Mesenchymal stem cell (in vitro differentiated cells and primary cell): ENCODE measurements around the gene CAPZB.
A peak's percentile ranks its signal among the peaks of the same experiment; 100 is the strongest.
"Not testable (repeated sequence)": the region's sequence is repeated elsewhere in the genome, so short reads cannot be mapped to it uniquely, and the experiment has no call there.

Experiments
- DNase-seq: peaks from one replicate; pipeline ENCODE4 v3.0.0-alpha.2; 2013
- H2AFZ ChIP-seq: one replicate; pipeline ENCODE4 v1.6.1; 2013; ENCODE audit warnings: low read depth, mild to moderate bottlenecking, control low read depth, inconsistent platforms, low read length, moderate library complexity
- H2AK5ac ChIP-seq: 2 replicates; pipeline ENCODE4 v1.6.1; 2013; ENCODE audit warnings: low read length, moderate library complexity, mild to moderate bottlenecking, inconsistent platforms; ENCODE audit not compliant: severe bottlenecking
- H2BK120ac ChIP-seq: one replicate; pipeline ENCODE4 v1.6.1; 2013; ENCODE audit warnings: low read depth, mild to moderate bottlenecking, inconsistent platforms, low read length, moderate library complexity
- H2BK12ac ChIP-seq, 2 experiments: one replicate each; pipeline ENCODE4 v1.6.1; 2013; ENCODE audit warnings: inconsistent platforms in 2 of 2, low read length in 2 of 2, mild to moderate bottlenecking in 2 of 2, moderate library complexity in 2 of 2, control low read depth in 1 of 2
- H2BK15ac ChIP-seq: one replicate; pipeline ENCODE4 v1.6.1; 2013; ENCODE audit warnings: mild to moderate bottlenecking, low read depth, inconsistent platforms; ENCODE audit not compliant: poor library complexity, severe bottlenecking
- H2BK5ac ChIP-seq: 2 replicates; pipeline ENCODE4 v1.6.1; 2013; ENCODE audit warnings: low read depth, mild to moderate bottlenecking, low read length, control low read depth, inconsistent platforms; ENCODE audit not compliant: poor library complexity, severe bottlenecking
- H3K14ac ChIP-seq, 2 experiments: one replicate each; pipeline ENCODE4 v1.6.1; 2013; ENCODE audit warnings: inconsistent platforms in 2 of 2, low read length in 2 of 2, control low read depth in 1 of 2, mild to moderate bottlenecking in 1 of 2, moderate library complexity in 1 of 2
- H3K18ac ChIP-seq, 2 experiments: one replicate each; pipeline ENCODE4 v1.6.1; 2013; ENCODE audit warnings: inconsistent platforms in 2 of 2, low read length in 2 of 2, control low read depth in 1 of 2, low read depth in 1 of 2, mild to moderate bottlenecking in 1 of 2
- H3K23ac ChIP-seq, 2 experiments: one replicate each; pipeline ENCODE4 v1.6.1; 2013; ENCODE audit warnings: inconsistent platforms in 2 of 2, low read length in 2 of 2, mild to moderate bottlenecking in 2 of 2, moderate library complexity in 2 of 2, control low read depth in 1 of 2
- H3K27ac ChIP-seq: 2 replicates; pipeline ENCODE4 v1.5.1; 2013; ENCODE audit warnings: mild to moderate bottlenecking, moderate library complexity, low read length, control low read depth, inconsistent platforms; ENCODE audit not compliant: poor library complexity, severe bottlenecking
- H3K27me3 ChIP-seq, 2 experiments: 2 replicates each; pipeline versions ENCODE4 v1.6.1 to v1.7.0; 2013; ENCODE audit warnings: low read length in 2 of 2, mild to moderate bottlenecking in 2 of 2, moderate library complexity in 2 of 2, control low read depth in 1 of 2, inconsistent platforms in 1 of 2; ENCODE audit not compliant: control insufficient read depth in 1 of 2, insufficient read depth in 1 of 2
- H3K36me3 ChIP-seq, 2 experiments: 2 replicates each; pipeline versions ENCODE4 v1.6.1 to v1.7.0; 2013; ENCODE audit warnings: low read length in 2 of 2, control low read depth in 1 of 2, inconsistent platforms in 1 of 2, low read depth in 1 of 2, mild to moderate bottlenecking in 1 of 2; ENCODE audit not compliant: insufficient read depth in 2 of 2, control insufficient read depth in 1 of 2
- H3K4ac ChIP-seq, 2 experiments: one replicate each; pipeline ENCODE4 v1.6.1; 2013; ENCODE audit warnings: inconsistent platforms in 2 of 2, low read length in 2 of 2, mild to moderate bottlenecking in 2 of 2, moderate library complexity in 2 of 2, control low read depth in 1 of 2, low read depth in 1 of 2
- H3K4me1 ChIP-seq: 2 replicates; pipeline ENCODE4 v1.6.1; 2013; ENCODE audit warnings: low read depth, low read length, control low read depth; ENCODE audit not compliant: control insufficient read depth, insufficient read depth
- H3K4me2 ChIP-seq: 2 replicates; pipeline ENCODE4 v1.6.1; 2013; ENCODE audit warnings: low read length, mild to moderate bottlenecking, inconsistent platforms; ENCODE audit not compliant: poor library complexity, severe bottlenecking
- H3K4me3 ChIP-seq, 2 experiments: 2 replicates each; pipeline versions ENCODE4 v1.5.1 to v1.7.0; 2013; ENCODE audit warnings: low read length in 2 of 2, mild to moderate bottlenecking in 2 of 2, control low read depth in 1 of 2, low read depth in 1 of 2; ENCODE audit not compliant: insufficient read depth in 1 of 2
- H3K79me1 ChIP-seq: replicated peaks from 2 replicates; pipeline ENCODE4 v1.6.1; 2013; ENCODE audit warnings: mild to moderate bottlenecking, control low read depth, low read length, inconsistent platforms; ENCODE audit not compliant: poor library complexity, severe bottlenecking
- H3K9ac ChIP-seq: 2 replicates; pipeline ENCODE4 v1.7.0; 2013; ENCODE audit warnings: mild to moderate bottlenecking, low read length, moderate library complexity
- H3K9me3 ChIP-seq: 2 replicates; pipeline ENCODE4 v1.7.0; 2013; ENCODE audit warnings: mild to moderate bottlenecking, low read length; ENCODE audit not compliant: control insufficient read depth
- H4K8ac ChIP-seq: one replicate; pipeline ENCODE4 v1.6.1; 2013; ENCODE audit warnings: inconsistent platforms, mild to moderate bottlenecking, low read length, moderate library complexity
- H4K91ac ChIP-seq: one replicate; pipeline ENCODE4 v1.6.1; 2013; ENCODE audit warnings: mild to moderate bottlenecking, low read length, inconsistent platforms
- WGBS: methylation state at CpG from one replicate; pipeline ENCODE4 v1.1.7; 2013; ENCODE audit warnings: mixed read lengths; 5-methylcytosine and 5-hydroxymethylcytosine counted together

The CAPZB gene

DNA sequence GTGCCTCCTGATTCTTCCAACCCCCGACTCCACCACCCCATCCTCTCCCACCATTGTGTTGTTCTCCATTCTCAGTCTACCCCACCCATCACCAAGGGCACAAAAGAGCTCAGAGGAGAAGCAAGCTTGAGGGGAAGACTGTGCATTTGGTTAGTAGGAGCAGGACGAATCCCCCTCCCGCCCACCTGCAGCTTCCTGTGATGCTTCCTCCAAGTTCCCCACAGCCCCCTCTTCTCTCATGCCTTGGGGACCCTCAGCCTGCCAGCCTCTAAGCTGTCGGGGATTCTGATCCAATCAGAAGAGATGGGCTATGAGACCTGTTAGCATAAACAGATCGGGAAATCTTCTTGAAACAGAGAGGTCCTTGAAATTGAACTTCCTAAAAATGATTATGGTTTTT, 22.2 kb upstream of the CAPZB start:
- Histone ChIP-seq H2BK5ac (no peak overlapping the region), H3K36me3 (no peaks in the 10 kb centered on the region), H4K91ac (no peak overlapping the region), H4K8ac (no peak overlapping the region), H3K4ac (no peak overlapping the region), H3K23ac (no peak overlapping the region), H2AFZ (no peak overlapping the region), H3K9ac (no peak overlapping the region), H3K14ac (no peak overlapping the region), H3K18ac (no peak overlapping the region), H3K4me2 (no peak overlapping the region), H2BK120ac (no peak overlapping the region), H3K9me3 (no peaks in the 10 kb centered on the region), H3K4me1 (peaks cover 2% of the 10 kb centered on the region), H2AK5ac (no peak overlapping the region), H3K79me1 (no peaks in the 10 kb centered on the region), H3K4me3 (no peak overlapping the region), H3K27ac (no peak overlapping the region), H3K27me3 (no peaks in the 10 kb centered on the region), H2BK15ac (no peak overlapping the region), H2BK12ac (no peak overlapping the region)
- WGBS, result 87% methylated on average over 5 of the region's 5 CpGs
- DNase-seq, result no peak

DNA sequence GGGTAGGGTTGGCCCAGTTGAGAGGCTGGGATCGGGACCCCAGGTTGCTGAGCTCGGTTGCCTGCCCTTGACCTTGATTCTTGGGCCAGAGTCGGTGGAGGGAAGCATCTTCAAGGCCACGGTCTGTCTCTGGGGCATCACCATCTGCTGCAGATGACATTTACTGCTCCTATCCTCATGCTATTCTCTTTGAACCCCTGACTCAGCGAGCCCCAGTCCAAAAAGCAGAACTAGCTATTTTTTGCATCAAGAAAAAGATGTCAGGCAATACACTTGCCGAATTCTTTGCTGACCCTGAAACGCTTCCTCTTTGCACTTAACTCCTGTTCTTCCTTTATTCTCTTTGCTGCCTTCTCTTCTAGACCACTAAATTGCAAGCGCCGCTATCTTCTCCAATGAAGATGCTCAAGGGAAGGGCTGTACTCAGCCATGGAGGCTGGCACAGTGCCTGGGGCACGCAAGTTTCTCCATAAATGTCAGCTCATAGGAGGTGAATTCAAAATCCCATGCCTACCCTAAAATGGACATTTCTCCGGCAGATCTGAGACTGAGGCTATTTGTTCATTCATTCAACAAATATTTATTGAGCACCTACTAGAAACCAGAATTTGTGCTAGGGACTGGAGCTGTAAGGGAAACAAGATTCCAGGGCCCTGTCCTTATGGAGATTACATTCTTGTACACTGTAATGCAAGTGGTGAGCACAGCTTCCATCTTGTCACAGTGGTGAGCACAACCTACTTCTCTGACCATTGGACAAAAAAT, 20.5 kb upstream of the CAPZB start:
- H2BK15ac ChIP-seq, result no peak overlapping the region
- no peak overlapping the region for H2BK5ac ChIP-seq
- H3K23ac ChIP-seq, result no peak overlapping the region
- no peak overlapping the region for H2AFZ ChIP-seq
- 92% methylated on average over 10 of the region's 11 CpGs for WGBS
- H3K4me3 ChIP-seq, result peak overlapping the region in 1 of 2 experiments; percentile 58
- peak overlapping the region in 1 of 2 experiments; percentile 26 for H3K14ac ChIP-seq
- H2BK120ac ChIP-seq, result no peak overlapping the region
- no peak overlapping the region for H4K8ac ChIP-seq
- no peak for DNase-seq
- no peaks in the 10 kb centered on the region for H3K27me3 ChIP-seq
- no peaks in the 10 kb centered on the region for H3K9me3 ChIP-seq
- peak overlapping the region; percentile 86 for H3K9ac ChIP-seq
- H3K36me3 ChIP-seq, result no peaks in the 10 kb centered on the region
- peak overlapping the region; percentile 38 to 84 for H2BK12ac ChIP-seq
- H3K18ac ChIP-seq, result peak overlapping the region in 1 of 2 experiments; percentile 83
- no peaks in the 10 kb centered on the region for H3K79me1 ChIP-seq
- peak overlapping the region; percentile 45 for H4K91ac ChIP-seq
- H3K27ac ChIP-seq, result no peak overlapping the region
- H2AK5ac ChIP-seq, result no peak overlapping the region
- peak overlapping the region in 1 of 2 experiments; percentile 69 for H3K4ac ChIP-seq
- no peak overlapping the region for H3K4me2 ChIP-seq
- peaks cover 2% of the 10 kb centered on the region for H3K4me1 ChIP-seq

DNA sequence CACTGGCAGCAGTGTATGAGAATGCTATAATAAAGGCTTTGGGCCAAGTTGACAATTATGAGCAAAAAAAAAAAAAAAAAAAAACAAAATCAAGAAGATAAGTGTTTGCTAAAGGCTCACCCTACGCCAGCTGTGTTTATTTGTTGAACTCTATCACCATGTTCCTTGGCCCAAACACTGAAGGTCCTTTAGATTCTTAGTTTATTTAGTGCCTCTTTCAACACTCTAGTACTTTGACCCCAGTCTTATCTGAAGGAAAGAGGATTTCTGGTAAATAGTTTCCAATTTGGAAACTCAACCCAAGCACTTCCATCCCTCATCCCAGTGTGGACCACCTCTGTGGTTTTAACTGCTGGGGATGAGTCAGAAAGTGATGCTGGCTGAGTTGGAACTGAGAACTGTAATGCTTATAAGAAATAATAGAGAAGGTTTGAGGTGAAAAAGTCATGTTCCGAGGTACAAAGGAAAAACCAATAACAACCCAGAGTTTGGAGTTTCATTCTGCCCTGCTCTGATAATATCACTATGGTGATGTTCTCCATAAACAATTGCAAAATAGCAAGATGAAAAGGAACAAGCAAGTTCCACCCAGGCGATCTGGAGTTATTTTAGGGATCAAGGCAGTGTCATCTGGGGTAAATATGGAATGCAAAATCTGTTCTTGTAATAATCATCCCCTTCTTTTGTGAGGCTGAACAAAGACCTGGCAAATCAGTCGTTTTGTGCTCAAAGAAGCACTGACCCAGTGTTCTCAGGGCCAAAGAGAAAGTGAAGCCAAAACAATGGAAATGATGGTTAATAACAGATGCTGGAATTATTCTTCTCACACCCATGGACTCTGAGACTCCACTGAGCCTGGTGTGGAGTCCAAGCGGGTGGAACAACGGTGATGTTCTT, 19.7 kb upstream of the CAPZB start:
- Histone ChIP-seq H3K9ac (peak overlapping the region; percentile 86), H3K27ac (no peak overlapping the region), H3K4ac (peak overlapping the region in 1 of 2 experiments; percentile 69), H2BK120ac (no peak overlapping the region), H2BK12ac (peak overlapping the region; percentile 38 to 84), H3K4me3 (peak overlapping the region in 1 of 2 experiments; percentile 58), H4K91ac (no peak overlapping the region), H3K27me3 (no peaks in the 10 kb centered on the region), H3K18ac (peak overlapping the region; percentile 59 to 83), H3K36me3 (no peaks in the 10 kb centered on the region), H2AFZ (no peak overlapping the region), H4K8ac (no peak overlapping the region), H3K9me3 (no peaks in the 10 kb centered on the region), H2AK5ac (no peak overlapping the region), H3K79me1 (no peaks in the 10 kb centered on the region), H2BK15ac (no peak overlapping the region), H3K4me1 (peaks cover 2% of the 10 kb centered on the region), H3K4me2 (no peak overlapping the region), H3K23ac (no peak overlapping the region), H2BK5ac (no peak overlapping the region), H3K14ac (peak overlapping the region in 1 of 2 experiments; percentile 26)
- DNase-seq, result peak; percentile 89
- WGBS, result 58% methylated on average over 5 of the region's 6 CpGs

DNA sequence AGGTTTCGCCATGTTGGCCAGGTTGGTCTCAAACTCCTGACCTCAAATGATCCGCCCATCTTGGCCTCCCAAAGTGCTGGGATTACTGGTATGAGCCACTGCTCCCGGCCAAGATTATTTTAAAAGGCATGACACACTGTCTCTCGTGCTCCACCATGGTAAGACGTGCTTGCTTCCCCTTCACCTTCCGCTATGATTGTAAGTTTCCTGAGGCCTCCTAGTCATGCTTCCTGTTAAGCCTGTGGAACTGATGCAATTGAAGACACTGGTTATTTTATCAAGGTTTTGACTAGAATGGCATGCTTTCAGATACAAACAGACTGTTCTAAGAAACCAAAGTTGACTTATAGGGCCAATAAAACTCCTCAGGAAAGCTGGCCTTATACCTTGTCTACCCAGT, 16.9 kb upstream of the CAPZB start:
- 89% methylated on average over 6 of the region's 6 CpGs for WGBS
- H2AK5ac ChIP-seq, H2BK120ac ChIP-seq, H3K4me2 ChIP-seq, H3K27ac ChIP-seq, H3K18ac ChIP-seq, H4K91ac ChIP-seq, H3K9ac ChIP-seq, H3K4me1 ChIP-seq, H3K14ac ChIP-seq, H2AFZ ChIP-seq, H3K36me3 ChIP-seq, H4K8ac ChIP-seq, H3K79me1 ChIP-seq, H2BK5ac ChIP-seq, H2BK12ac ChIP-seq, H3K23ac ChIP-seq, H3K27me3 ChIP-seq, H3K9me3 ChIP-seq, H3K4me3 ChIP-seq, H2BK15ac ChIP-seq, H3K4ac ChIP-seq: not testable (repeated sequence)
- peak; percentile 31 for DNase-seq
